Measurements from ENCODE around the gene ABR.

DNA sequence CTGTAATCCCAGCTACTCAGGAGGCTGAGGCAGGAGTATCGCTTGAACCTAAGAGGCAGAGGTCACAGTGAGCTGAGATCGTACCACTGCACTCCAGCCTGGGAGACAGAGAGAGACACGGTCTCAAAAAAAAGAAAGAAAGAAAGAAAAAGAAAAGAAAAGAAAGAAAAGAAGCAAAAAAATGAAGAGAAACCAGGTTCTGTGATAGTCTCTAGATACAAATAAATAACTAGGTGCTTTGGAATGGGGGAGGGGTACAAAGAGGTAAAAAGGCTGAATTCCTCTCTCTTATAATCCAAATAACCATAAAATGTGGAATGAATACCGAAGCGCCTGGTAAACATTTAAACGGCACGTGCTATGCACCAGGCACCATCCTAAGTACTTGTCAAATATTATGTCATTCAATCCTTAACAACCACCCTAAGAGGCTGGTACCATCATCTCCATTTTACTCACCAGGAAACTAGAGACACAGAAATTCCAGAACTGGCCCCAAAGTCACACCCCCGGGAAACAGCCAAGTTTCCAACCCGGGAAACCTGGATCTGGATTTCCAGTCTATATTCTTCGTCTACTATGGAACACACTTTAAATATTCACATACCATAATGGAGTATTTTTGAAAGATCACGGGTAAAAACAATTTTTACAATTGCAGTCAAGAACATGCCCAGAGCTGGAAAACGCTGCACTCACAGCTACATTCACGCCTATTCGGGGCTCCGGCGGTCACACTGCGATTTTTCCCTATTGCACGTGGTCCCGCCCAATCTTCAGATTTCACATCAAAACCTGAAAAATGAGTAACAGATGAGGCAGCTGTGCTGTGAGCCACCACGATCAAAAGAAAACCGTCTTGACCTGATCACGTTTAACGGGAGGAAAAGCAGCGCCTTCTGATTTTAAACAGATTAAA lies 210.7 kb downstream of the ABR start:
- TF ChIP-seq POLR2A (IDR thresholded peaks at IDR 0.05): no peak
- TF ChIP-seq, protein P1, sequence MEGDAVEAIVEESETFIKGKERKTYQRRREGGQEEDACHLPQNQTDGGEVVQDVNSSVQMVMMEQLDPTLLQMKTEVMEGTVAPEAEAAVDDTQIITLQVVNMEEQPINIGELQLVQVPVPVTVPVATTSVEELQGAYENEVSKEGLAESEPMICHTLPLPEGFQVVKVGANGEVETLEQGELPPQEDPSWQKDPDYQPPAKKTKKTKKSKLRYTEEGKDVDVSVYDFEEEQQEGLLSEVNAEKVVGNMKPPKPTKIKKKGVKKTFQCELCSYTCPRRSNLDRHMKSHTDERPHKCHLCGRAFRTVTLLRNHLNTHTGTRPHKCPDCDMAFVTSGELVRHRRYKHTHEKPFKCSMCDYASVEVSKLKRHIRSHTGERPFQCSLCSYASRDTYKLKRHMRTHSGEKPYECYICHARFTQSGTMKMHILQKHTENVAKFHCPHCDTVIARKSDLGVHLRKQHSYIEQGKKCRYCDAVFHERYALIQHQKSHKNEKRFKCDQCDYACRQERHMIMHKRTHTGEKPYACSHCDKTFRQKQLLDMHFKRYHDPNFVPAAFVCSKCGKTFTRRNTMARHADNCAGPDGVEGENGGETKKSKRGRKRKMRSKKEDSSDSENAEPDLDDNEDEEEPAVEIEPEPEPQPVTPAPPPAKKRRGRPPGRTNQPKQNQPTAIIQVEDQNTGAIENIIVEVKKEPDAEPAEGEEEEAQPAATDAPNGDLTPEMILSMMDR (IDR thresholded peaks at IDR 0.05): no peak

Data from transverse colon (tissue), 3 donors.